ENCODE data around the gene U2AF1L4.

DNA sequence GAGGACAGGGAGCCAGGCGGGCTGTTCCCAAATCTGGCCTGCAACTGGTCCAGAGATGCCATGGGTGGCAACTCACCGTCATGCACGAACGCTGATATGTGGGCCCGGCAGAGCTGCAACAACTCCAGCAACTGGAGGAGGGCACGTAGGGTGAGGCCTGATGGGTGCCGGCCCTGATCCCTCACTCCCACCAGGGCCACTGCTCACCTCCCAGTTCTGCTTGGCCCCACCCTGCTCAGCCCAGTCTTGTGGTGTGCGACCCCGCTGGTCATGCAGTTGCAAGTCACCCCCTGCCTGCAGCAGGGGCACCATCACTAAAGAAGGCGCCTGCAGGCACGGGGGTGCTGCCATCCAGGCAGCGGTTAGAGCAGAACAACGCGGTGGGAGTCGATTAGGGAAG is 47.1 kb upstream of the U2AF1L4 start:
- TF ChIP-seq, protein P1, sequence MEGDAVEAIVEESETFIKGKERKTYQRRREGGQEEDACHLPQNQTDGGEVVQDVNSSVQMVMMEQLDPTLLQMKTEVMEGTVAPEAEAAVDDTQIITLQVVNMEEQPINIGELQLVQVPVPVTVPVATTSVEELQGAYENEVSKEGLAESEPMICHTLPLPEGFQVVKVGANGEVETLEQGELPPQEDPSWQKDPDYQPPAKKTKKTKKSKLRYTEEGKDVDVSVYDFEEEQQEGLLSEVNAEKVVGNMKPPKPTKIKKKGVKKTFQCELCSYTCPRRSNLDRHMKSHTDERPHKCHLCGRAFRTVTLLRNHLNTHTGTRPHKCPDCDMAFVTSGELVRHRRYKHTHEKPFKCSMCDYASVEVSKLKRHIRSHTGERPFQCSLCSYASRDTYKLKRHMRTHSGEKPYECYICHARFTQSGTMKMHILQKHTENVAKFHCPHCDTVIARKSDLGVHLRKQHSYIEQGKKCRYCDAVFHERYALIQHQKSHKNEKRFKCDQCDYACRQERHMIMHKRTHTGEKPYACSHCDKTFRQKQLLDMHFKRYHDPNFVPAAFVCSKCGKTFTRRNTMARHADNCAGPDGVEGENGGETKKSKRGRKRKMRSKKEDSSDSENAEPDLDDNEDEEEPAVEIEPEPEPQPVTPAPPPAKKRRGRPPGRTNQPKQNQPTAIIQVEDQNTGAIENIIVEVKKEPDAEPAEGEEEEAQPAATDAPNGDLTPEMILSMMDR (conservative IDR thresholded peaks at IDR 0.05; ENCODE audit: low read length), result no peak
- TF ChIP-seq EZH2phosphoT487 (IDR thresholded peaks at IDR 0.05; ENCODE audit: borderline replicate concordance), result no peak

All from Loucy (cell line).